SU-DHL-6 (cell line): ENCODE measurements around the gene GREB1L.

ENCODE experiments used
- H2AFZ ChIP-seq: fragments of 200-600 bp; sonication (generic); 2 replicates; pipeline ENCODE4 v1.6.1; 2014; ENCODE audit warnings: low read depth, mild to moderate bottlenecking, moderate library complexity, mixed read lengths, antibody characterized with exemption, low read length; ENCODE audit not compliant: severe bottlenecking
- H3F3A ChIP-seq: fragments of 200-600 bp; shearing (Covaris generic); 2 replicates; pipeline ENCODE4 v1.6.0; 2016; ENCODE audit warnings: antibody characterized with exemption, mild to moderate bottlenecking; ENCODE audit not compliant: insufficient read depth
- H3K27ac ChIP-seq: fragments of 200-600 bp; sonication (generic); 2 replicates; pipeline ENCODE4 v1.5.1; 2016; ENCODE audit warnings: low read depth, mild to moderate bottlenecking, low read length, moderate library complexity, mixed read lengths
- H3K27me3 ChIP-seq: fragments of 200-600 bp; sonication (generic), shearing (Covaris generic); 2 replicates; pipeline ENCODE4 v1.6.0; 2014; ENCODE audit warnings: mild to moderate bottlenecking, low read length
- H3K36me3 ChIP-seq: fragments of 200-600 bp; sonication (generic); 2 replicates; pipeline ENCODE4 v1.6.1; 2014; ENCODE audit warnings: mild to moderate bottlenecking, low read length, mixed read lengths
- H3K4me2 ChIP-seq: fragments of 300-600, 200-600 bp; shearing (Covaris generic), sonication (generic); 2 replicates; pipeline ENCODE4 v1.6.0; 2014; ENCODE audit warnings: low read length, low read depth, mild to moderate bottlenecking; ENCODE audit not compliant: poor library complexity, severe bottlenecking
- H3K4me3 ChIP-seq: fragments of 200-600 bp; sonication (generic); 2 replicates; pipeline ENCODE4 v1.5.1; 2014; ENCODE audit warnings: antibody characterized with exemption, low read length, mild to moderate bottlenecking, mixed read lengths; ENCODE audit not compliant: insufficient read depth, poor library complexity, severe bottlenecking
- H3K79me2 ChIP-seq: fragments of 200-600 bp; sonication (generic); 2 replicates; pipeline ENCODE4 v1.6.1; 2014; ENCODE audit warnings: mild to moderate bottlenecking, low read length, moderate library complexity; ENCODE audit not compliant: insufficient read depth
- H3K9ac ChIP-seq: fragments of 200-600 bp; sonication (generic); 2 replicates; pipeline ENCODE4 v1.7.0; 2014; ENCODE audit warnings: mild to moderate bottlenecking, low read length
- H3K9me2 ChIP-seq: fragments of 200-600 bp; sonication (generic); replicated peaks from 2 replicates; pipeline ENCODE4 v1.6.1; 2014; ENCODE audit warnings: low read length; ENCODE audit not compliant: insufficient read depth
- H3K9me3 ChIP-seq: fragments of 200-600 bp; sonication (generic); 2 replicates; pipeline ENCODE4 v1.6.1; 2014; ENCODE audit warnings: low read length, mixed read lengths; ENCODE audit not compliant: insufficient read depth
- H4K20me1 ChIP-seq: fragments of 200-600 bp; sonication (generic); 2 replicates; pipeline ENCODE4 v1.6.1; 2014; ENCODE audit warnings: low read depth, mild to moderate bottlenecking, antibody characterized with exemption, low read length, moderate library complexity, mixed read lengths
- CTCF ChIP-seq: fragments of 200-600 bp; sonication (generic); IDR thresholded peaks from one replicate; pipeline ENCODE4 v1.5.1; 2017; ENCODE audit warnings: antibody characterized with exemption, mild to moderate bottlenecking, low read length, moderate library complexity; ENCODE audit not compliant: insufficient read depth, poor library complexity, severe bottlenecking
- EZH2phosphoT487 ChIP-seq: fragments of 200-600 bp; sonication (generic), shearing (Covaris generic); conservative IDR thresholded peaks from 2 replicates; pipeline ENCODE4 v1.6.1; 2018; ENCODE audit warnings: mild to moderate bottlenecking, antibody characterized with exemption, low read length, moderate library complexity, mixed read lengths

GREB1L gene

GRCh38 chr18:21335927-21336488, 94.0 kb downstream of the GREB1L start:
- no peak overlapping the region for H3K4me2 ChIP-seq
- no peak overlapping the region for H2AFZ ChIP-seq
- no peaks in the 10 kb centered on the region for H4K20me1 ChIP-seq
- no peak overlapping the region for H3K27ac ChIP-seq
- TF ChIP-seq EZH2phosphoT487, result no peak
- TF ChIP-seq CTCF, result no peak
- H3K9ac ChIP-seq, result no peak overlapping the region
- no peaks in the 10 kb centered on the region for H3K9me3 ChIP-seq
- no peaks in the 10 kb centered on the region for H3K9me2 ChIP-seq
- H3K4me3 ChIP-seq, result no peak overlapping the region
- no peaks in the 10 kb centered on the region for H3F3A ChIP-seq
- H3K36me3 ChIP-seq, result no peaks in the 10 kb centered on the region
- H3K27me3 ChIP-seq, result 0 out of 2 replicates have a peak, but pooled peaks cover 2% of the 10 kb centered on the region
- H3K79me2 ChIP-seq, result no peaks in the 10 kb centered on the region

- Histone ChIP-seq H2AFZ (no peak overlapping the region), H3K27ac (no peak overlapping the region), H3K9ac (no peak overlapping the region), H3F3A (no peaks in the 10 kb centered on the region), H3K79me2 (no peaks in the 10 kb centered on the region), H3K36me3 (no peaks in the 10 kb centered on the region), H4K20me1 (no peaks in the 10 kb centered on the region), H3K9me2 (no peaks in the 10 kb centered on the region), H3K4me2 (no peak overlapping the region), H3K4me3 (no peak overlapping the region), H3K27me3 (0 out of 2 replicates have a peak, but pooled peaks cover 2% of the 10 kb centered on the region), H3K9me3 (no peaks in the 10 kb centered on the region)
- TF ChIP-seq CTCF (no peak), EZH2phosphoT487 (no peak)
Measured at GRCh38 chr18:21336846-21337245, 94.8 kb downstream of the GREB1L start.

GRCh38 chr18:21341141-21341540, 99.1 kb downstream of the GREB1L start:
- H3K9ac ChIP-seq, result no peak overlapping the region

More at GRCh38 chr18:21341141-21341540, 99.1 kb downstream of the GREB1L start:
- Histone ChIP-seq H3K9me2 (no peaks in the 10 kb centered on the region), H3K27ac (no peak overlapping the region), H3K4me3 (no peak overlapping the region), H3K4me2 (no peak overlapping the region), H3K27me3 (no peaks in the 10 kb centered on the region), H3F3A (no peaks in the 10 kb centered on the region), H3K9me3 (no peaks in the 10 kb centered on the region), H4K20me1 (no peaks in the 10 kb centered on the region), H3K36me3 (no peaks in the 10 kb centered on the region), H3K79me2 (no peaks in the 10 kb centered on the region), H2AFZ (no peak overlapping the region)
- TF ChIP-seq CTCF, result no peak
- TF ChIP-seq EZH2phosphoT487, result no peak
